GM12875 (cell line): ENCODE results near the gene CCNY.
"Not testable (repeated sequence)": the region's sequence is repeated elsewhere in the genome, so short reads cannot be mapped to it uniquely, and the experiment has no call there.

Experiments used
- H3K4me3 ChIP-seq: one replicate; pipeline ENCODE4 v1.5.1; 2011; ENCODE audit warnings: low read depth, low read length, control low read depth
- TF ChIP-seq, protein P1 (sequence below): IDR thresholded peaks from 2 replicates; pipeline ENCODE4 v1.5.1; 2011; ENCODE audit warnings: low read depth, mild to moderate bottlenecking, control low read depth, inconsistent platforms, low read length, moderate library complexity, borderline replicate concordance; ENCODE audit not compliant: insufficient read depth

Gene CCNY

DNA sequence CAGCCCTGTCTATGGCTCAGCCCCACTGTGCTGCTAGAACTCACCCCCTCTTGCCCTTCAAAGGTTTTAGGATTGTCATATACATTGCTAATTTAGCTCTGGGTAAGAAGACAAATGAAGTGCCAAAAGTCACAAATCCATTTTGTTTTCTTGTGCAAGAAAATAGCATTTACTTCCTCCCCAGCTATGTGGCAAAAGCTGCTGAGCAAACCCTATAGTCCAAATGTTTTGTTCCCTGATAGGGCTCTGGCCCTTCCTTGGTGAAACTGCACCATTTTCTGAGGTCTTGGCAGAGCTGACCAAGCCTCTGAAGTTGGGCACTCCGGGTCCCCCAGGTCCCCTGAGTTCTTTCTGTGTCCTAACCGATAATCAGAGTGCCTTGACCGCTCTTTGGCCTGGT lies 184.7 kb downstream of the CCNY start:
- H3K4me3 ChIP-seq = no peak overlapping the region
- TF ChIP-seq, protein P1, sequence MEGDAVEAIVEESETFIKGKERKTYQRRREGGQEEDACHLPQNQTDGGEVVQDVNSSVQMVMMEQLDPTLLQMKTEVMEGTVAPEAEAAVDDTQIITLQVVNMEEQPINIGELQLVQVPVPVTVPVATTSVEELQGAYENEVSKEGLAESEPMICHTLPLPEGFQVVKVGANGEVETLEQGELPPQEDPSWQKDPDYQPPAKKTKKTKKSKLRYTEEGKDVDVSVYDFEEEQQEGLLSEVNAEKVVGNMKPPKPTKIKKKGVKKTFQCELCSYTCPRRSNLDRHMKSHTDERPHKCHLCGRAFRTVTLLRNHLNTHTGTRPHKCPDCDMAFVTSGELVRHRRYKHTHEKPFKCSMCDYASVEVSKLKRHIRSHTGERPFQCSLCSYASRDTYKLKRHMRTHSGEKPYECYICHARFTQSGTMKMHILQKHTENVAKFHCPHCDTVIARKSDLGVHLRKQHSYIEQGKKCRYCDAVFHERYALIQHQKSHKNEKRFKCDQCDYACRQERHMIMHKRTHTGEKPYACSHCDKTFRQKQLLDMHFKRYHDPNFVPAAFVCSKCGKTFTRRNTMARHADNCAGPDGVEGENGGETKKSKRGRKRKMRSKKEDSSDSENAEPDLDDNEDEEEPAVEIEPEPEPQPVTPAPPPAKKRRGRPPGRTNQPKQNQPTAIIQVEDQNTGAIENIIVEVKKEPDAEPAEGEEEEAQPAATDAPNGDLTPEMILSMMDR = no peak

DNA sequence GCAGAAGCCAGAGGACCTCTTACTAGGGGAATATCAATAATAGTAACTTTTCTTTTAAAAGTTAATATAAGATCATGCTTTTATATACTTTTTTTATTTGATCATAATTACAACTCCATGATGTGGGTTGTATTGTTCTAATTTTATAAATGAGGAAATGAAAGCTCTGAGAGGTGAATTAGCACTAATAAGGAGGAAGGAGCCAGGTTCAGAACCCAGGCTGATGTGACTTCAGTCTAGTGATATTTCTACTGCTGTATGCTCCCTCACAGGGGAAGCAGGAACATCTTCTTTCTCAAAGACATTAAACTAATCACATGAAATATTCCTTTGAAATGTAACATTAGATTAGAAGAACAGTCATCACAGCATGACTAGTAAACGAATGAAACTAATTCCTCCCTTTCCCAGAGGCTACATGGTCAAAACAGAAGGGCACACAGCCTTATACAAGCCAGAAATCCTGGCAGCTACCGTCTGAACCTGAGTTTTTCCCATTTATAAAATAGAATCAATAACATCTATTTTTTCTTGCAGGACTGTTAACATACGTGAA lies 187.4 kb downstream of the CCNY start:
- TF ChIP-seq, protein P1 = no peak
- H3K4me3 ChIP-seq = no peak overlapping the region

DNA sequence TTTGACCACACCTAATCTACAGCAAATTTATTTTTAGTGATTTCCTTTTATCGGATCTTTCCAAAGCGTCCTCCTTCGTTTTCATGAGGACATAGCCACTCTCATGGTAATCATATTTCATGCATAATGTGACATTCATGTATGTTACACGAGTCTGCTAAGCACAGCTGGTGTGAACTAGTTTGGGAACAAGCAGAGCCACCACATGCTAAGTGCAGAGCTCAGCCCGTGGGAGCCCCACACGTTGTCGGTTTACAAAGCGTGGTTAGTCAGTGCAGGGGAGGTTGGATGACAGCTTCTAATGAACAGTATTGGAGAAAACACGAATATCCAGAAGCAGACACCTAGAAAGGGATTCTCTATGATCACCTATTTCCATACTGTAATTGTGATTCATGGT lies 190.4 kb downstream of the CCNY start:
- no peak overlapping the region for H3K4me3 ChIP-seq
- TF ChIP-seq, protein P1 = no peak

- TF ChIP-seq, protein P1 = no peak
- H3K4me3 ChIP-seq = no peak overlapping the region
Measured at GRCh38 chr10:35532141-35532540, 195.8 kb downstream of the CCNY start.

DNA sequence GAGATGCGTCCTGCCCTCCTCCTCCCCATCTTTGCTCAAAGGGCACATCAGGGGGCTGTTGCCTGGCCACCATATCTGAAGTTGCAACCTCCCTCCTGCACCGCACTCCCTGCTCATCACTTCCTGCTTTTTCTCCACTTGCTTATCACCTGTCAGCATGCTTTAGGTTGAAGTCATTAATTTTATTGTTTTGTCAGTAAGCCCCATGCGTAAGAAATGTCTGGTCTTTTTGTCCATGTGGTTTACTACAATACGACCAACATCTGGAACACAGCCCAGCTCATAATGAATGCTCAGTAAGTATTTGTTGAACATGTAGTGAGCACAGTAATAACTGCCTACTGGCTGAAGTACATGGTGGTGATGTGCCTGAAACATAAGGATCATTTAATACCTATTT lies 197.3 kb downstream of the CCNY start:
- TF ChIP-seq, protein P1 = no peak
- H3K4me3 ChIP-seq = no peak overlapping the region

GRCh38 chr10:35535136-35535535 lies 198.8 kb downstream of the CCNY start:
- TF ChIP-seq, protein P1 = no peak

DNA sequence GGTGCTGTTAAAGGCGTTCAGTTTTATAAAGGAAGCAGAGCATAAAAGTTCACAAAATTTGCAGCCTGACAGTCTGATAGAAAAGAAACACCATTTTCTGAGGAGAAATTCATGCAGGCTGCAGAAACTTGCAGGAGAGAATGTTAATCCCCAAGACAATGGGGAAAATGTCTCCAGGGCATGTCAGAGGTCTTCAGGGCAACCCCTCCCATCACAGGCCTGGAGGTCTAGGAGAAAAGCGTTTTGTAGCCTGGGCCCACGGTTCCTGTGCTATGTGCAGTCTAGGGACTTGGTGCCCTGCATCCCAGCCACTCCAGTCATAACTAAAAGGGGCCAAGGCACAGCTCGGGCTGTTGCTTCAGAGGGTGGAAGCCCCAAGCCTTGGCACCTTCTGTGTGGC lies 200.5 kb downstream of the CCNY start:
- TF ChIP-seq, protein P1 = no peak

More at GRCh38 chr10:35535136-35535535, 198.8 kb downstream of the CCNY start:
- H3K4me3 ChIP-seq = no peak overlapping the region

GRCh38 chr10:35537925-35538324 lies 201.6 kb downstream of the CCNY start:
- H3K4me3 ChIP-seq = not testable (repeated sequence)

More for the DNA sequence above, 200.5 kb downstream of the CCNY start:
- no peak overlapping the region for H3K4me3 ChIP-seq
